ENCODE data around the gene STARD9.

STARD9 gene

DNA sequence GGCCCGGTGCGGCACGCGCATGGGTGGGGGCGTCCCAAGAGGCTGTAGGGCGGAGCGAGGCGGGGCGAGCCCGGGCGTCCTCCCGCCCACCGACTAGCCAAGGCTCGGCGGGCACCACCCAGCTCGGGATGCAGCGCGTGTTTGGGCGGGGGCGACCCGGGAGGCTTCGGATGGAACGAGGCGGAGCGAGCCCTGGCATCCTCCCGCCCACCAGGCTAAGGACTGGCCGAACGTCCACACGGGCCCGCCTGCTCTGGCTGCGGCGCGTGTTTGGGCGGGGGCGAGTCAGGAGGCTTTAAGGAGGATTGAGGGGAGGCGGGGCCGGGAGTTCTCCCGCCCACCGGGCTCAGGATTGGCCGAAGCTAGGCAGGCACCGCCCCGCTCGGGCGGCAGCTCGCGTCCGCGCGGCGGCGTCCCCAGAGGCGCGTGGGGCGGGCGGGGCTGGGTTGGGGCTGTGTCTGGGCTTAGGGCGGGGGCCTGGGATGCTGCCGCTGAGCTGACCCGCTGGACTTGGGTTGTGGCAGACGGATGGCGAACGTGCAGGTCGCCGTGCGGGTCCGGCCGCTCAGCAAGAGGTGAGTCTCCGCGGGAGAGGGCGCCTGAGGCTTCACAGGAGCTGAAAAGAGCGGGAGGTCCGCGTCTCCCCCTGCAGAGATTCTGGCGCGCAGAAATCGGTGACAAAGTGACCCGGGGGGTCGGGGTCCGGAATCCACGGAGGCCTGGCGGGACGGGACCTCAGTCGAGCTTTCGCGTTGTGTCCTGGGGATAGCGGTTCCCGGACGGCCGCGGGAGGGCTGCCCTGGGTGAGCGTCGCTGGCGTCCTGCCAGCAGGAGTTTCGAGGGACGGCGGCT, at the start of gene STARD9:
Gene STARD9 (plus strand): TSS at position 419 of the 852 bp plus-strand sequence. CDS start 110 bp downstream, at position 529.
- H3K4me3 ChIP-seq (ENCODE audit: low read depth, low read length): peak within 1 kb of the TSS; percentile 73
- no peak for TF ChIP-seq CTCF (IDR thresholded peaks at IDR 0.05; ENCODE audit: low read depth, low read length)

DNA sequence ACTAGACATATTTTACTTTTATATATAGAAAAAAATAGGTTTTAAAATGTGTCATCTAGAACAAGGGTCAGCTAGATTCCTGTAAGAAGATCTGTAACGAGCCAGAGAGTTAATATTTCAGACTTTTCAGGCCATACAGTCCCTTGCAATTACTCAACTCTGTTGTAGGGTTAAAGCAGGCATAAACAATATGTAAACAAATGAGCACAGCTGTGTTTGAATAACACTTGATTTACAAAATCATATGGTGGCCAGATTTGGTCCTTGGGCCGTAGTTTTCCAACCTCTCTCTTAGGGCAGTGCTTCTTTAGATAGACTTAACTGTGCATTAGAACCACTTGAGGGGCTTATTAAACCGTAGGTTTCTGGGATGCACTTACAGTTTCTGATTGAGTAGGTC, 46.4 kb upstream of the STARD9 start:
- no peak for TF ChIP-seq CTCF (IDR thresholded peaks at IDR 0.05; ENCODE audit: low read depth, low read length)
- no peak overlapping the region for H3K4me3 ChIP-seq (ENCODE audit: low read depth, low read length)

GRCh38 chr15:42533246-42533645, 42.2 kb upstream of the STARD9 start:
- no peak overlapping the region for H3K4me3 ChIP-seq (ENCODE audit: low read depth, low read length)
- no peak for TF ChIP-seq CTCF (IDR thresholded peaks at IDR 0.05; ENCODE audit: low read depth, low read length)

GRCh38 chr15:42544853-42545629, 30.4 kb upstream of the STARD9 start:
- no peak for TF ChIP-seq CTCF (IDR thresholded peaks at IDR 0.05; ENCODE audit: low read depth, low read length)
- H3K4me3 ChIP-seq (ENCODE audit: low read depth, low read length): no peak overlapping the region

DNA sequence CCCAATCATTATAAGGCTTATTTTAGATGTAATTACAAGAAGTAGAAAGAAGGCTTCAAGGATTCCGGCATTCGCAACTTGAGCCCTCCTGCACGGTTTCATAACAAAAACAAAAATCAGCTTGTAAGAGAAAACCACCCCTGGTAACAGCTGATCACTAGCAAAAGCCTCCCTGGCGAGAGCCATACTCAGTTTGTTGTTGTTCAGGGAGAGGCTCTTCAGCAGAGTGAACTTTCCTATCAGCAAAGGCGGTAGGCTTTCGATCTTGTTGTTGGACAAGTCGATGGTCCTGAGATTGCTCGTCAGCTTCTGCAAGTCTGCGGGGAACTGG, 27.5 kb upstream of the STARD9 start:
- TF ChIP-seq CTCF (IDR thresholded peaks at IDR 0.05; ENCODE audit: low read depth, low read length): no peak

GRCh38 chr15:42548249-42549031, 27.0 kb upstream of the STARD9 start, which contains the start of the genes HAUS2 and LRRC57:
Gene HAUS2 (plus strand): TSS chr15:42548838. CDS start chr15:42548873, 35 bp downstream.
Gene LRRC57 (minus strand): TSS chr15:42548793. CDS start chr15:42548434, 359 bp downstream.
- peak within 1 kb of the TSS; percentile 98 for H3K4me3 ChIP-seq (ENCODE audit: low read depth, low read length)
- TF ChIP-seq CTCF (IDR thresholded peaks at IDR 0.05; ENCODE audit: low read depth, low read length): no peak

More for the DNA sequence above, 27.5 kb upstream of the STARD9 start:
- H3K4me3 ChIP-seq (ENCODE audit: low read depth, low read length): peak overlapping the region; percentile 98

Data from WI38 (cell line).